Adrenal gland (tissue), 5 donors: ENCODE measurements around the gene DNAH2.

Experiments
- POLR2A ChIP-seq, 2 donors: fragments of 450-650 bp; IDR thresholded peaks; one replicate each; pipeline ENCODE4 v1.6.1; 2017; ENCODE audit warnings: antibody characterized with exemption in 2 of 2, mild to moderate bottlenecking in 2 of 2, moderate library complexity in 1 of 2
- TF ChIP-seq, protein P1 (sequence below), 6 experiments: fragments of 450-650 bp in 4 of 6; fragments of 200-600 bp in 2 of 6; sonication (generic) in 1 of 6; IDR thresholded peaks; 1 replicate in 5 of 6; 2 replicates in 1 of 6; pipeline versions ENCODE4 v1.5.1 to v1.8.0; 2016 to 2021; ENCODE audit warnings: antibody characterized with exemption in 6 of 6, mild to moderate bottlenecking in 2 of 6, moderate library complexity in 1 of 6
- donor health status: DM: no; HTN: no; CAD: no.

DNA sequence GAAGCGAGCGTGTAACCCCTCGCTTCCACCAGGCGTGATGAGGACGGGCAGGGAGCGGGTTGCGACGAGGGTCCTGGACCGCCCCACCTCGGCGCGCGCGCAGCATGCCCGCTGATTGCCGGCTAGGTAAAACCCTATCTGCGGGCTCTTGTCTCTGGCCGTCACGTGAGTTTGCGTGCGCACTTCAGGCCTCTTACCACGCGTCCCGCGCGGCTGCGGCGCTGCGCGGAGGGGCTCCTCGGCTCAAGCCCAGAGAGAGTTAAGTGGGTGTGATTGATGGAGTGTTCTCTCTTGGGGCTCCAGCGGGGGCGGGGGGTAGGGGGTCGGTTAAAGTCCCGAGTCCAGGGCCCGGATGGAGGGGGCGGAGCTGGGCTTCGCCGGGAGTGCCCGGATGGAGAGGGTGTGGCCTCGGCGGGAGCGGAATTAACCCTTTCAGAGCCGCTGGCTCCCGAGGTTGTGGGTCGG is 124.4 kb downstream of the DNAH2 start:
- TF ChIP-seq POLR2A (IDR thresholded peaks at IDR 0.05): no peak
- TF ChIP-seq, protein P1, sequence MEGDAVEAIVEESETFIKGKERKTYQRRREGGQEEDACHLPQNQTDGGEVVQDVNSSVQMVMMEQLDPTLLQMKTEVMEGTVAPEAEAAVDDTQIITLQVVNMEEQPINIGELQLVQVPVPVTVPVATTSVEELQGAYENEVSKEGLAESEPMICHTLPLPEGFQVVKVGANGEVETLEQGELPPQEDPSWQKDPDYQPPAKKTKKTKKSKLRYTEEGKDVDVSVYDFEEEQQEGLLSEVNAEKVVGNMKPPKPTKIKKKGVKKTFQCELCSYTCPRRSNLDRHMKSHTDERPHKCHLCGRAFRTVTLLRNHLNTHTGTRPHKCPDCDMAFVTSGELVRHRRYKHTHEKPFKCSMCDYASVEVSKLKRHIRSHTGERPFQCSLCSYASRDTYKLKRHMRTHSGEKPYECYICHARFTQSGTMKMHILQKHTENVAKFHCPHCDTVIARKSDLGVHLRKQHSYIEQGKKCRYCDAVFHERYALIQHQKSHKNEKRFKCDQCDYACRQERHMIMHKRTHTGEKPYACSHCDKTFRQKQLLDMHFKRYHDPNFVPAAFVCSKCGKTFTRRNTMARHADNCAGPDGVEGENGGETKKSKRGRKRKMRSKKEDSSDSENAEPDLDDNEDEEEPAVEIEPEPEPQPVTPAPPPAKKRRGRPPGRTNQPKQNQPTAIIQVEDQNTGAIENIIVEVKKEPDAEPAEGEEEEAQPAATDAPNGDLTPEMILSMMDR (IDR thresholded peaks at IDR 0.05): peak in 4 of 6 experiments; percentile 17 to 35 (median 22)
